ENCODE measurements around the gene KRTAP12-2.
"Not testable (repeated sequence)": the region's sequence is repeated elsewhere in the genome, so short reads cannot be mapped to it uniquely, and the experiment has no call there.

The KRTAP12-2 gene

DNA sequence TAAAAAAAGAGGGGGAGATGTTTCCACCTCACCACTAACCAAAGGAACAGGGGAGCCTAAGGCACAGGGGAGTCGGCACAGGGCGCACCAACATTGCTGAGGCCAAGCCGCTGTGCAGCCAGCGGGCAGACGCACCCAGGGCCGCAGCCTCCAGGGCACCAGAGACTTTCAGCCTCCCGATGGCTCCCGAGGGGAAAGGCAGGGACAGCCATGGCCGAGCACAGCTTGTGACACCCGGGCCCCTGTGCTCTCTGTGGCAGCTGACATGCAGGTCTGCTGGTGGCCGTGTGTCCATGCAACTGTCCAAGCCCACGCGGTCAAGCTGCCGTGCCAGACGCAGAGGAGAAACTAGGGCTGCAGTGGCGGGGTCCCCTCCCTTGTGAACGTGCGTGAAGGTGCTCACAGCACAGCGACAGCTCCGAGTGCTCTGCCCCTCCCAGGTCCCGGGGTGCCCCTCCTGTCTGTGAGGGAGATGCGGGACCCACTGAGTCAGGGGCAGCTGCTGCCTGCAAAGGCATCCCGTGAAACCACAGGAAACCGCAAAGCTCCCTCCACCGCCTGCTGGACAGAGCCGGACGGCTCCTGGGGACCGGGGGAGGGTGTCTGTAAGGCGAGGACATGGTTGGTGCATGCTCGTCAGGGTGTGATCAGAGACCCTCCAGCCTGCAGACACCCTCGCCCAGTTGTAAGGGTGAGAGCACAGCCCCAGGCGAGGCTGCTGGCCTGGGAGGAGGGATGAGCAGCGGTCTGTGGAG lies 18.0 kb downstream of the KRTAP12-2 start:
- no peak for DNase-seq

DNA sequence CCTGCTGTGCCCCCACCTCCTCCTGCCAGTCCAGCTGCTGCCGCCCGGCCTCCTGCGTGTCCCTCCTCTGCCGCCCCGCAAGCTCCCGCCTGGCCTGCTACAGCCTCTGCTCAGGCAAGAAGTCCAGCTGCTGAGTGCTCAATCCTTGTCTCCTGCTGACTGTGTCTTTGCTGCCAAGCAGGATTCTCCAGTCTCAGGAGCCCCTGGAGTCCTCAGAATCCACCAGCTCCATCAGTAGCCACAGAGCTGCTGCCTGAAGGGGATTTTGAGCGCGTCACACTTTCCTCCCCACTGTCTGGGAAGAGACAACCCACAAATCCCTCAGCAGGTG lies 19.5 kb downstream of the KRTAP12-2 start:
- DNase-seq = no peak

- DNase-seq = not testable (repeated sequence)
Observed at GRCh38 chr21:44646366-44647221, 20.1 kb downstream of the KRTAP12-2 start, which contains the start of gene KRTAP10-11. KRTAP10-11 (plus strand) TSS chr21:44646414; CDS start chr21:44646459, 45 bp downstream.

DNA sequence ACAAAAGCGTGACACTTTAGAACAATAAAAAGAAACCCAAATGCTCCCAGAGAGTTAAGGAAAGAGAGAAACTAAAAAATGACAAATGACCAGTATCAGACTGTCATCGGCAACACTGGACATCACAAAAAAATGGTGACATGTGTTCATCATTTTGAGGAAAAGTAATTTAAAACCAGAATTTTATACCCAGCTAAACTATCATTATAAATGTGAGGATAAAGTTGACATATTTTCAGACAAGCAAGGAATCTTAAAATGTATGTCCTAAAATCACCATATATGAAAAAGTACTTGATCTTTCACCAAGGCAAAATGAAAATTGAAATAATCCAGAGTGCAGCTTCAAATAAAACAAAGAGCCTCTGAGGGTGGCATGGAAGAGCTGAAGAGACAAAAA lies 21.8 kb downstream of the KRTAP12-2 start:
- no peak for DNase-seq

- DNase-seq = no peak
Observed at GRCh38 chr21:44643741-44644310, 22.9 kb downstream of the KRTAP12-2 start.

- DNase-seq = no peak
Observed at GRCh38 chr21:44640761-44641160, 26.0 kb downstream of the KRTAP12-2 start.

DNA sequence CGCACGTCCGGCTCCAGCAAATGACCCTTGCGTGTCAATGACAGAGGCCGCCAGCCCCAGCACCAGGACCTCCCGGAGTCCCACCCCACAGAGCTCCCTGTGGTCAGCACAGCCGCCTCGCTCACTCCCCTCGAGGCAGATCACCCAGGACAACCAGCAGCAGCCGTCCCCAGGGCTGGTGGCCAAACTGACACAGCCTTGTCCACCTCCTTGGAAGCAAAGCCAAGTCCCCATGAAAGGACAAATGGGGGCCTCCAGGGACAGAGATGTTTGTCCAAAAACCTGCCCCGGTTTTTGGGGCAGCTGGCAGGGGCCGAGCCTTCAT lies 27.4 kb downstream of the KRTAP12-2 start:
- no peak for DNase-seq

GRCh38 chr21:44638506-44639330 lies 28.0 kb downstream of the KRTAP12-2 start:
- DNase-seq = not testable (repeated sequence)

DNA sequence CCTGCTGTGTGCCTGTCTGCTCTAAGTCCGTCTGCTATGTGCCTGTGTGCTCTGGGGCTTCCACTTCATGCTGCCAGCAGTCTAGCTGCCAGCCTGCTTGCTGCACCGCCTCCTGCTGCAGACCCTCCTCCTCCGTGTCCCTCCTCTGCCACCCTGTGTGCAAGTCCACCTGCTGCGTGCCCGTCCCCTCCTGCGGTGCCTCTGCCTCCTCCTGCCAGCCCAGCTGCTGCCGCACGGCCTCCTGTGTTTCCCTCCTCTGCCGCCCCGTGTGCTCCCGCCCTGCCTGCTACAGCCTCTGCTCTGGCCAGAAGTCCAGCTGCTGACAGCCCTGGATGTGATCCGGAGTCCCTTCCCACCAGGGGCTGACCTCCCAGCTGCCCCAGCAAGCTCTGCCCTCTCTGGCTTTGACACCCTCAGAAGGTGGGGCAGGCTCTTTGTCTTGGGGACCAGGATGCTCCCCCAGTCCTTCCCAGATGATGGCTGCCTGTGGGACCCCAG lies 28.8 kb downstream of the KRTAP12-2 start:
- not testable (repeated sequence) for DNase-seq

GRCh38 chr21:44637018-44637850 lies 29.5 kb downstream of the KRTAP12-2 start, which contains the start of gene KRTAP10-10:
KRTAP10-10 (plus strand) TSS chr21:44637356; CDS start chr21:44637418, 62 bp downstream.
- DNase-seq = no peak

GRCh38 chr21:44636209-44637017 lies 30.3 kb downstream of the KRTAP12-2 start:
- no peak for DNase-seq

DNA sequence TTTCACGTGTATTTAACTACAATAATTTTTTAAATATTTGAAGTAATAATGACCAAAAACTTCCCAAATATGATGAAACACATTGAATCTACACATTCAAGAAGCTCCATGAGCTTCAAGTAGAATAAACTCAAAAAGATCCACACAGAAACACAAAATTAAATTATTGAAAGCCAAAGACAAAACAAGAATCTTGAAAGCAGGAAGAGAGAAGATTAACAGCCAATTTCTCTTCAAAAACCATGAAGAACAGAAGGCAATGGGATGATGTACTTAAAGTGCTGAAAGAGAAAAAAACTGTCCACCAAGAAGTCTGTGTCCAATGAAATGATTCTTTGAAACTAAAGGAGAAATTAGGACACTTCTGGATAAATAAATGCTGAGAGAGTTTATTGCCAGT lies 34.7 kb downstream of the KRTAP12-2 start:
- no peak for DNase-seq

- DNase-seq = no peak
Observed at GRCh38 chr21:44630440-44630839, 36.3 kb downstream of the KRTAP12-2 start.

DNA sequence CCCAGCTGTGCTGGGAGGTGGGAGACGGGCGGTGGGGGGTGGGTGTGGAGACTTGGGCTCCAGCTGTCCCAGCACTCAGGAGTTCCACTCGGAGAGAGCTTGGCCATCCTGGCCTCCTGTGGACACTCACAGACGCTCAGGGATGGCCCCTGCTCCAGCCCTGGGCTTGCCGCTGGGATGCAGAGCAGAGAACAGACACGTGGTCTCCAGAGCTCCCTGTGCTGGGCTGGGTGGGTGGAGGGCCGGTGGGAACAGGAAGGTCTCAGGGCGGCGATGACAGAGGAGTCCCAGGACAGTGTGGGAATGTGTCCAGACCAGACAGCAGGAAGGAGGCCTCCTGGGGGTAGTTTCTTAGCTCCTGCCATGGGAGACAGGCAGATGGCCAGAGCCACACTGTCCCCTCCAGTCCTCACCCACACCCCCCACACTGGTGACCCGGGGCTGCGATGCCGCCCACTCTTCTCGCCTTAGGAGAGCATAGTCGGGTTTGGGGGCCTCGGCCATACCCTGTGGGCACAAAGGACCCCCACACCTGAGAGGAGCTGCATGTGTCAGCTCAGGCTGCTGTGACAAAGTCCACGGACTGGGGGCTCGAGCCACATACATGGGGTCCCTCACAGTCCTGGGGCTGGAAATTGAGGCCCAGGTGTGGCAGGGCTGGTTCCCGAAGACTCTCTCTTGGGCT lies 37.9 kb downstream of the KRTAP12-2 start:
- no peak for DNase-seq

- not testable (repeated sequence) for DNase-seq
Observed at GRCh38 chr21:44627831-44628233, 38.9 kb downstream of the KRTAP12-2 start.

- not testable (repeated sequence) for DNase-seq
Observed at GRCh38 chr21:44627181-44627822, 39.4 kb downstream of the KRTAP12-2 start.

DNA sequence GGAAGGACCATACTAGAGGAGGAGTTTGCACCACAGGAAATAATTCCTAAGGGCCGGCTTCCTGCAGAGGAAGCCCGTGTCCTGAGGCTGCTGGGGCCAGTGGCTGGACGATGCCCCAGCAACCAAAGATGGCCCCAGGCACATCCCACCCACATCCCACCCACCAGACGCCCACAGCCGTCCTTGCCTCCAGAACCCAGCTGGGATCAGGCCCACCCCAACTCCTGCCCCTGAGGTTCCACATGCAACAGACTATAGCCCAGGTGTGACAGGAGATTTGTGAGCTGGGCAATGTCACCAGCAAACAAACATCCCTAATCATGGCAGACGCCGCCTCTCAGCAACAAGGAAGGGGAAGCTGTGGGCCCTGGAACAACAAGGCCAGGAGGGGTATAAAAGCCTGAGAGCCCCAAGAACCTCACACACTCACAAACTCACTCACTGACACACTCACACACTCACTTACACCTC lies 40.0 kb downstream of the KRTAP12-2 start, which contains the start of gene KRTAP10-9:
Gene KRTAP10-9 (plus strand): TSS at position 421 of the 471 bp plus-strand sequence. CDS start 79 bp downstream, outside the sequence.
- DNase-seq = no peak

- no peak for DNase-seq
Observed at GRCh38 chr21:44626262-44626661, 40.5 kb downstream of the KRTAP12-2 start.

DNA sequence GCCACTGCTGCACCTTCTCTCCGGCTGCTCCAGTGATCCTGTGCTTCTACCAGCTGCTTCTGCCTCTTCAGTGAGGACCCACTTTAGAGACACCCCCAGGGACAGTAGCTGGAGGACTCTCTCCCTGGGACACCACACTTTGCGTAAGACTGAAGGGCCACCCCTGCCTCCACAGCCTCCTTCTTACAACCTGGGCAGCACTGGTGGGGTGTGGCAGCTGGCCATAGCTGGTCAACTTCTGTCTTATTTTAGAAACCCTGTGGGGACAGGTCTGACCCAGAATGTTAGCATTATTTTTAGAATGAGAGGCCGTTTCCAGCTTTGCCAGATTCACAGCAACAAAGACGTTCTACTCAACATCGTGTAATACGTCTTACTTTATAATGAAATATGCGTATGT lies 41.0 kb downstream of the KRTAP12-2 start:
- DNase-seq = no peak

Data from 8988T (cell line).